Stimulated activated CD4-positive, alpha-beta T cell treated with anti-CD3 and anti-CD28 coated beads, Interleukin-15, amount 100 ng/mL, for 24 hours (primary cell): ENCODE data around the gene ACACB.

ENCODE experiments used
- DNase-seq: peaks from one replicate; pipeline ENCODE4 v3.0.0-alpha.2; 2020

ACACB gene

DNA sequence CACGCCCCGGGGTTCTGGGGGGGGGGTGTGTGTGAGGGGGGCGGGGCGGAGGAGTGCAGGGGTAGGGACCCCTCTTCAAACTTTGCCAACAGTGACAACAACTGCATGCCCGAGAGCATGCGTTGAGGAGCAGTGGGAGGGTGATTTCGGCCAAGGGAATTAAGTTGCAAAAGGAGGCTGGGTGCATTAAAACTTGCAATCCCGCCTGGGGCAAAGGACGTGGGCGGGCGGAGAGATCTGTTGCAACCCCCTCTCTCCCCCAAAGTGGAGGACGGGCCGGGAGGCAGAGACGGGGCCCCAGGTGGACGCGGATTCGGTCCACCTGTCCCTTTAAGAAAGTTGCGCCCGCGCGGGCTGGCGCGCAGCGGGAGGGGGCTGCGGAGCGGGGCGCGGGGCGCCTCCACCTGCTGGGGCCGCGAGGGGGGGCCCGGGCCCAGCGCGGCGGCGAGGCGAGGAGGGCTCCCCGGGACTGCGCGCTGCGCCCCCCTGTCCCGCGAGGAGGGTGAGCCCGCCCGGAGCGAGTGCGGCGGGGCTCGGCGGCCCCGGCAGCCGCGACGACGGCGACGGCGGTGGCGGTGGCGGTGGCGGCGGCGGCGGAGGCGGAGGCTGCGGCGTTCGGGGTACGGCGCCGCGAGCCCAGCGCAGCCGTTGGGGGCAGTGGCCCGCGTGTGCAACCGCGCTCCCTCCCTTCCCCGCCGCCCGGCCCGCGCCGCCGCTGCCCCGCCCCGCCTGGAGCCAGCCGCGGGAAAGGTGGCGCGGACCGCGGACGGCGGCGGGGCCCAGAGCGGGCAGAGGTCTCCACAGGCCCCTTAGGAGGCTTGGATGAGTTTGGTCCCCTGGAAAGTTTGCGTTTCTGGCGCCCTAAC, 193.2 kb downstream of the ACACB start:
- peak; percentile 24 for DNase-seq

DNA sequence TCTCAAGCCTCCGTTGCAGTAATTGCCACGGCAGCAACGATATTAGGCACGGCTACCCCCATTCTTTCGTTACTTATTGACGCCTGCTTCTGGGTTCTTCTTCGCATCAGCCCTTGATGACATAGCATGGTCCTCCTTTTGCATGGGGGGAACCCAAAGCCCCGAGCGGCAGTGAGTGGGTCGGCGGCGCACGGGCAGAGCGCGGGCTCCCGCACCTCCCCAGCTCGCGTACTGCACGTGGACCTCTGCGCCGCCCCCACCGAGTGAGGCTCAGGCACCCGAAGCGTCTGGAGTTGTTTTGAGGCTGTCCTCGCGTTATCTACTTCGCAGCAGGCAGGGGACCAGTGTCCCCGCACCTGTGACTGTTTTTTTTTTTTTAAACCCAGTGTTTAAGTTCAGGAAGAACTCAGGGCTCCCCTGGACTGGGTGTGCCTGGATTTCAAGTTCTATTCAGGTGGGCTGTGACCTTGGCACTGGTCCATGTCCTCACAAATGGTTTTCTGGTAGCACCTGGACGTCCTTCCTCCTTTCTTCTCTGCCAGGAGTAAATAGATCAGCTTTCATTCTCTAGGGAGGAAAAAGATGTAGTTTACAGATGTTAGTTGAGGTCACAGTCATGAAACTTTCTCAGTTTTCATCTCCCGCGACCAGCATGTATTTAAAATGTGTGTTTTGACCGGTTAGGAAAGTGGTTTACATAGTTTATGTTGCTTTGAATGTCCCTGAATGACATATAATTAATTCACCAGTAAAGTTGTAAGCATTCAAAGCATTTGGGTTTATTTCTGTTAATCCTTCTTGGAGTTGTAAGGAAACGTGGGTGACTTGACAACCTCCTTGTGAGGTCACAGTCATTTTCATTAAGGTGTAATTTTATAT, 194.1 kb downstream of the ACACB start:
- peak; percentile 40 for DNase-seq
